A549 (cell line): ENCODE results near the gene ARPC1B. TPM values are rescaled to one million over a fixed set of nuclear protein-coding genes. Genes with fewer than 3 reads are reported as not detected.

Source experiments
- ATAC-seq, 2 experiments: fragments of 200-7000 bp in 1 of 2; fragments of >200 bp in 1 of 2; cut with Nextera tagmentation in 1 of 2; cut with Tn5 transposase in 1 of 2; 3 replicates each; pipeline versions ENCODE4 v1.8.0 to v1.9.1; 2018 to 2020; ENCODE audit warnings: mild to moderate bottlenecking in 1 of 2, moderate library complexity in 1 of 2
- CTCF ChIA-PET: fragments of 300-600 bp; sonication (Branson Sonifier 250); formaldehyde crosslinking; extraction: SDS; loops from one replicate; lab custom pipeline; 2021; ENCODE audit warnings: antibody characterized with exemption, inconsistent platforms; lab: Yijun Ruan, JAX
- POLR2A ChIA-PET: fragments of 350-600 bp; formaldehyde crosslinking; extraction: SDS; loops from one replicate; lab custom pipeline; 2021; ENCODE audit warnings: antibody characterized with exemption, inconsistent platforms; lab: Yijun Ruan, JAX
- DNase-seq, 2 experiments: peaks; one replicate each; pipeline versions ENCODE4 v3.0.0 to v3.0.0-alpha.2; 2011 to 2016; ENCODE audit warnings: low read depth in 1 of 2, low spot score in 1 of 2
- FAIRE-seq: peaks from 2 replicates; lab custom pipeline; 2011; peaks lifted over from hg19 to GRCh38; lab: Jason Lieb, UNC
- H3K27ac ChIP-seq, 2 experiments: fragments of >200 bp; sonication (Bioruptor Twin); formaldehyde crosslinking; 3 replicates each; pipeline ENCODE4 v1.5.1; 2016 to 2017
- H3K4me1 ChIP-seq: fragments of >200 bp; sonication (Bioruptor Twin); formaldehyde crosslinking; 3 replicates; pipeline ENCODE4 v1.6.1; 2016
- H3K4me2 ChIP-seq: fragments of >200 bp; sonication (Bioruptor Twin); formaldehyde crosslinking; 3 replicates; pipeline ENCODE4 v1.6.1; 2016
- H3K4me3 ChIP-seq: fragments of >200 bp; sonication (Bioruptor Twin); formaldehyde crosslinking; 3 replicates; pipeline ENCODE4 v1.5.1; 2016
- H3K9me3 ChIP-seq: fragments of >200 bp; sonication (Bioruptor Twin); formaldehyde crosslinking; 3 replicates; pipeline ENCODE4 v1.6.1; 2016
- ATOH8 ChIP-seq: fragments of 250-450 bp; sonication (Bioruptor Pico); IDR thresholded peaks from 2 replicates; pipeline ENCODE4 v1.5.0; 2020; ENCODE audit warnings: low read depth, mild to moderate bottlenecking, moderate library complexity
- BHLHE40 ChIP-seq: IDR thresholded peaks from 2 replicates; pipeline ENCODE4 v1.6.1; 2012; ENCODE audit warnings: low read depth, low read length, inconsistent platforms
- CBX2 ChIP-seq: fragments of 200-600 bp; sonication (generic); IDR thresholded peaks from 2 replicates; pipeline ENCODE4 v1.6.1; 2016; ENCODE audit warnings: low read depth, mild to moderate bottlenecking, borderline replicate concordance
- CBX8 ChIP-seq: fragments of 200-600 bp; sonication (generic); IDR thresholded peaks from 2 replicates; pipeline ENCODE4 v1.6.1; 2016
- E2F6 ChIP-seq: IDR thresholded peaks from 2 replicates; pipeline ENCODE4 v1.6.1; 2012; ENCODE audit warnings: low read depth, borderline replicate concordance
- ELK1 ChIP-seq: fragments of 150-350 bp; IDR thresholded peaks from 2 replicates; pipeline ENCODE4 v1.6.1; 2014; ENCODE audit warnings: low read depth, mild to moderate bottlenecking, low read length
- EP300 ChIP-seq, 2 experiments: fragments of >200 bp; sonication (Bioruptor Twin); formaldehyde crosslinking; IDR thresholded peaks; 2 replicates in 1 of 2; 3 replicates in 1 of 2; pipeline ENCODE4 v1.6.1; 2016 to 2017
- FOSL2 ChIP-seq, 2 experiments: fragments of 450-650 bp in 1 of 2; fragments of >200 bp in 1 of 2; sonication (Bioruptor Twin) in 1 of 2; formaldehyde crosslinking; IDR thresholded peaks; 2 replicates each; pipeline versions ENCODE4 v1.5.0 to v1.6.1; 2016 to 2020; ENCODE audit warnings: mild to moderate bottlenecking in 1 of 2, moderate library complexity in 1 of 2
- FOXS1 ChIP-seq: fragments of 250-450 bp; sonication (Bioruptor Pico); IDR thresholded peaks from 2 replicates; pipeline ENCODE4 v1.5.0; 2020; ENCODE audit warnings: mild to moderate bottlenecking, moderate library complexity
- HDAC2 ChIP-seq: fragments of 200-600 bp; sonication (generic); IDR thresholded peaks from 2 replicates; pipeline ENCODE4 v1.6.1; 2016
- HES2 ChIP-seq: fragments of >200 bp; sonication (Bioruptor Twin); formaldehyde crosslinking; IDR thresholded peaks from 2 replicates; pipeline ENCODE4 v1.6.1; 2016
- KDM1A ChIP-seq: fragments of 200-600 bp; sonication (generic); IDR thresholded peaks from 2 replicates; pipeline ENCODE4 v1.6.1; 2016; ENCODE audit warnings: low read depth, mild to moderate bottlenecking
- MAFK ChIP-seq: fragments of 450-650 bp; IDR thresholded peaks from 2 replicates; pipeline ENCODE4 v1.6.1; 2014; ENCODE audit not compliant: partially characterized antibody
- RARB ChIP-seq: fragments of 250-450 bp; sonication (Bioruptor Pico); IDR thresholded peaks from 2 replicates; pipeline ENCODE4 v1.8.0; 2021; ENCODE audit warnings: mild to moderate bottlenecking, moderate library complexity
- RCOR1 ChIP-seq: fragments of 150-350 bp; IDR thresholded peaks from 2 replicates; pipeline ENCODE4 v1.6.1; 2014; ENCODE audit warnings: antibody characterized with exemption, low read length, low read depth
- RFX5 ChIP-seq: fragments of 450-650 bp; IDR thresholded peaks from 2 replicates; pipeline ENCODE4 v1.7.1; 2014; ENCODE audit warnings: antibody characterized with exemption, mild to moderate bottlenecking, moderate library complexity
- SMC3 ChIP-seq: fragments of >200 bp; sonication (Bioruptor Twin); formaldehyde crosslinking; IDR thresholded peaks from 3 replicates; pipeline ENCODE4 v1.6.1; 2018; ENCODE audit warnings: inconsistent platforms
- TFCP2L1 ChIP-seq: fragments of 250-450 bp; sonication (Bioruptor Pico); IDR thresholded peaks from 2 replicates; pipeline ENCODE4 v1.5.0; 2021; ENCODE audit warnings: mild to moderate bottlenecking
- USF2 ChIP-seq: fragments of 450-650 bp; IDR thresholded peaks from 2 replicates; pipeline ENCODE4 v1.6.1; 2014; ENCODE audit warnings: antibody characterized with exemption
- ZSCAN20 ChIP-seq: fragments of 250-450 bp; sonication (Bioruptor Pico); IDR thresholded peaks from 2 replicates; pipeline ENCODE4 v1.8.0; 2022; ENCODE audit warnings: mild to moderate bottlenecking, moderate library complexity
- WGBS: methylation state at CpG from one replicate; pipeline ENCODE4 v1.1.6; 2017; ENCODE audit errors: missing lambda C conversion rate; 5-methylcytosine and 5-hydroxymethylcytosine counted together
- polyA plus RNA-seq, 4 experiments: library from polyadenylated mRNA; depleted of rRNA in 3 of 4; stranded (reverse); fragments of >200 nt; fragmentation: RNase III in 1 of 4; extraction: RNeasy Plus Mini Kit Qiagen cat#74134 plus additional on column Dnase treatment in 1 of 4; gene quantifications; 2 replicates in 3 of 4; 3 replicates in 1 of 4; pipeline ENCODE4 v1.2.3, GENCODE V29; 2011 to 2017

ARPC1B gene
- polyA plus RNA-seq, 2 of the 4 experiments (the other 2 are of a cell fraction) = 197 to 294 TPM

GRCh38 chr7:99368750-99369389 is 5.7 kb upstream of the ARPC1B start:
- no peak overlapping the region for H3K4me2 ChIP-seq
- CTCF ChIA-PET = interaction anchor here (1.1 to 1.3 kb wide), 3 partner anchors 9 to 19 kb away, joined by 3 to 5 read pairs (median 4); no protein-coding TSS in a partner anchor
- ATAC-seq (no peak), FAIRE-seq (no peak), DNase-seq (no peak)
- H3K9me3 ChIP-seq = no peaks in the 10 kb centered on the region
- TF ChIP-seq HES2 (no peak), BHLHE40 (no peak), HDAC2 (no peak), USF2 (no peak), EP300 (IDR thresholded peaks at IDR 0.05) (no peak), TFCP2L1 (CRISPR knock-in tag) (no peak), CBX2 (no peak), RFX5 (no peak), FOSL2 (IDR thresholded peaks at IDR 0.05) (no peak), FOSL2 (CRISPR knock-in tag; IDR thresholded peaks at IDR 0.05) (no peak)
- no peak overlapping the region for H3K27ac ChIP-seq
- no peak overlapping the region for H3K4me3 ChIP-seq
- WGBS = 92% methylated on average over 13 of the region's 13 CpGs
- POLR2A ChIA-PET = interaction anchor here (0.7 kb wide), 1 partner anchor 488 kb away, joined by 3 read pairs; no protein-coding TSS in a partner anchor
- peaks cover 8% of the 10 kb centered on the region; the same call in 1 of the 3 replicates for H3K4me1 ChIP-seq

GRCh38 chr7:99369767-99370391 is 4.7 kb upstream of the ARPC1B start:
- POLR2A ChIA-PET = no interaction called here

More at GRCh38 chr7:99369767-99370391, 4.7 kb upstream of the ARPC1B start:
- no peaks in the 10 kb centered on the region for H3K9me3 ChIP-seq
- no peak overlapping the region for H3K4me3 ChIP-seq
- no peak overlapping the region for H3K27ac ChIP-seq
- peaks cover 8% of the 10 kb centered on the region; the same call in 1 of the 3 replicates for H3K4me1 ChIP-seq
- TF ChIP-seq TFCP2L1 (CRISPR knock-in tag) (no peak), SMC3 (no peak), ELK1 (no peak), ZSCAN20 (no peak), E2F6 (no peak), CBX8 (no peak), EP300 (IDR thresholded peaks at IDR 0.05) (no peak), FOXS1 (CRISPR knock-in tag) (no peak), RARB (no peak), KDM1A (no peak), ATOH8 (CRISPR knock-in tag) (no peak), CBX2 (no peak), RCOR1 (no peak), MAFK (no peak)
- no peak for ATAC-seq
- 83% methylated on average over 9 of the region's 9 CpGs for WGBS
- CTCF ChIA-PET = interaction anchor here (0.8 to 1.3 kb wide), 4 partner anchors 10 to 330 kb away, joined by 3 to 5 read pairs (median 4); no protein-coding TSS in a partner anchor
- DNase-seq = no peak
- FAIRE-seq = no peak
- H3K4me2 ChIP-seq = no peak overlapping the region
